Skeletal muscle tissue (tissue), 4 donors: ENCODE results near the gene FZR1. TPM values are rescaled to one million over a fixed set of nuclear protein-coding genes. Genes with fewer than 3 reads are reported as not detected.

Experiments
- H3K27ac ChIP-seq: one replicate; pipeline ENCODE4 v1.7.0; 2013; ENCODE audit warnings: mild to moderate bottlenecking, low read depth, low read length, inconsistent platforms
- H3K27me3 ChIP-seq, 3 donors: one replicate each; pipeline ENCODE4 v1.7.0; 2013; ENCODE audit warnings: low read length in 3 of 3; ENCODE audit not compliant: control insufficient read depth in 3 of 3, insufficient read depth in 3 of 3
- H3K36me3 ChIP-seq, 3 donors: one replicate each; pipeline ENCODE4 v1.7.0; 2013; ENCODE audit warnings: low read length in 3 of 3; ENCODE audit not compliant: control insufficient read depth in 3 of 3, insufficient read depth in 3 of 3
- H3K4me1 ChIP-seq, 3 donors: one replicate each; pipeline ENCODE4 v1.7.0; 2013; ENCODE audit warnings: low read length in 3 of 3, mild to moderate bottlenecking in 3 of 3; ENCODE audit not compliant: control insufficient read depth in 3 of 3, insufficient read depth in 3 of 3
- H3K4me3 ChIP-seq, 3 donors: one replicate each; pipeline ENCODE4 v1.7.0; 2013; ENCODE audit warnings: low read length in 3 of 3
- H3K9ac ChIP-seq, 3 donors: one replicate each; pipeline ENCODE4 v1.7.0; 2013; ENCODE audit warnings: low read length in 3 of 3, mild to moderate bottlenecking in 3 of 3, moderate library complexity in 2 of 3, low read depth in 1 of 3
- H3K9me3 ChIP-seq, 3 donors: one replicate each; pipeline ENCODE4 v1.7.0; 2013; ENCODE audit warnings: low read length in 3 of 3; ENCODE audit not compliant: control insufficient read depth in 3 of 3
- total RNA-seq: library from RNA; depleted of rRNA; stranded (reverse); fragments of >200 nt; gene quantifications from one replicate; pipeline ENCODE4 v1.2.3, GENCODE V29; 2014
- donor health status: Osteomylitis.

FZR1 gene
- total RNA-seq, 1 donor from 2014 or later = 14.6 TPM

DNA sequence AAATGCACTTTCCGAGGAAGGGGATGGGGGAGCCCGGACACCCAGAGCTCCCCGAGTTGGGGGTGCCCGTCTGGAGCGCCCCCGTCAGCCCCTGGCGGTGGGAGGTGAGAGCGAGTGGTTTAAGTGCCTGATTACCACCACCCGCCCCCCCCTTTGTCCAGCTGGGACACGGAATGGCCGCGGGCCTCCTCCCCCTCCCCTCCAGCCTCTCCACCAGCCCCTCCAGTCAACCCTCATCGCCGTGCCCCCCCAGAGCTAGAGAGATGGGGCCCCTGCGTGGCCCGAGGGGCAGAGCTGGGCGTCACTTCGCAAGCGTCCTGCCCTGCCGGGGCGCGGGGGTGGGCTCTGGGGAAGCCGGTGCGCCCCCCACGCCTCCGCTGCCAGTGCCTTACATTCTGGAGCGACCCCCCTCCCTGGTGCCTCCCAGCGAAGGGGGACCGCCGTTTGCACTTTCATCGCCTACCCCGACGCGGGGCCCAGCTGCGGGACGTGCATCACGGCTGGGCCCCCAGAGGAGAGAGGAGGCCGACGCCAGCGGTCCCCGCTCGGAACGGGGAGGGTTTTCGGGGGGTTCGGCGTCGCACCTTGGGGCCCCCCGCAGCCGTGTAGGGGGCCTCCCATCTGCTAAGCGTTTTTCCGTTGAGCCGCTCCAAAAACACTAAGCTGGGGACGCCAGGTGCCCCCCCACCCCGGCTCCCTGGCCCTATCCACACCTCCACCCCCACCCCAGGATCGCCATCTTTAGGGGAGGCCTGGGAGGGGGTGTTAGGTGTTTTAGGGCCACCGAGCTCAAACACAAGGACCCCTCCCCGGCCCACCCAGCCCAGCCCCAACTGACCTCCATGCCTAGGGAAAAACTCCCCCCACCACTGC, 42.2 kb upstream of the FZR1 start:
- peaks cover 4 to 8% (median 5%) of the 10 kb centered on the region in 3 donors for H3K36me3 ChIP-seq
- H3K9ac ChIP-seq = no peak overlapping the region

GRCh38 chr19:3464587-3465235, 41.4 kb upstream of the FZR1 start:
- Histone ChIP-seq H3K27ac (no peak overlapping the region), H3K9ac (no peak overlapping the region), H3K4me1 (peaks cover 7 to 13% (median 7%) of the 10 kb centered on the region in 3 donors), H3K4me3 (no peak overlapping the region), H3K9me3 (no peaks in the 10 kb centered on the region), H3K36me3 (peaks cover 4 to 8% (median 5%) of the 10 kb centered on the region in 3 donors), H3K27me3 (no peaks in the 10 kb centered on the region)

More for the DNA sequence above, 42.2 kb upstream of the FZR1 start:
- Histone ChIP-seq H3K27ac (no peak overlapping the region), H3K4me3 (no peak overlapping the region), H3K4me1 (peaks cover 12 to 19% (median 14%) of the 10 kb centered on the region in 3 donors), H3K9me3 (no peaks in the 10 kb centered on the region), H3K27me3 (no peaks in the 10 kb centered on the region)

GRCh38 chr19:3465552-3465951, 40.6 kb upstream of the FZR1 start:
- H3K27me3 ChIP-seq = no peaks in the 10 kb centered on the region
- H3K27ac ChIP-seq = no peak overlapping the region
- peaks cover 2 to 9% (median 4%) of the 10 kb centered on the region in 3 donors for H3K4me1 ChIP-seq
- H3K9me3 ChIP-seq = no peaks in the 10 kb centered on the region
- H3K4me3 ChIP-seq = no peak overlapping the region
- peak overlapping the region in 1 of 3 donors; percentile 25 for H3K9ac ChIP-seq
- H3K36me3 ChIP-seq = peaks cover 4 to 5% (median 5%) of the 10 kb centered on the region in 3 donors

DNA sequence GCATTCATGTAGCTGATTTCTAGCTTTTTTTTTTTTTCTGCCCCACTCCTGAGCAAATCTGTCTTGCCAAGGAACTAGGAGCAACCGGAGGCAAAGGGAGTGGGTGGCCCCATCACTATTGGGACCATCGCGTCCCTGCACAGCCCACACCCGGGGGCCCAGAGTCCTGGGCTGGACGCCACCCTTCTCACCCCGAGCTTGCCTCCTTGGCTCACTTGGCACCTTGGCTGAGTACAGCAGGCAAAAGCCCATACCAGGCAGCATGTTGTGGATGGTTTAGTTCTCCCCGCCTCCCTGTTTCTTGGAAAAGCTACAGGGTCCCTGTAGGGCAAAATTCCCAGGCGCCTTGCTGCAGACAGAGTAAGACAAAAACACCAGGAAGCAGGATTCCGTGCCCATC, 39.5 kb upstream of the FZR1 start:
- Histone ChIP-seq H3K4me3 (no peak overlapping the region), H3K27ac (no peak overlapping the region), H3K4me1 (peaks cover 2 to 9% (median 4%) of the 10 kb centered on the region in 3 donors), H3K36me3 (peaks cover 2 to 5% (median 5%) of the 10 kb centered on the region in 3 donors), H3K27me3 (no peaks in the 10 kb centered on the region), H3K9ac (no peak overlapping the region), H3K9me3 (no peaks in the 10 kb centered on the region)

- peaks cover 7 to 15% (median 10%) of the 10 kb centered on the region in 3 donors for H3K4me1 ChIP-seq
- H3K27me3 ChIP-seq = no peaks in the 10 kb centered on the region
- H3K9me3 ChIP-seq = no peaks in the 10 kb centered on the region
- no peak overlapping the region for H3K27ac ChIP-seq
- H3K9ac ChIP-seq = no peak overlapping the region
- H3K36me3 ChIP-seq = peaks cover under 1 to 2% (median 1%) of the 10 kb centered on the region in 3 donors
- H3K4me3 ChIP-seq = no peak overlapping the region
These were observed 38.5 kb upstream of the FZR1 start for GRCh38 chr19:3467437-3468198.

DNA sequence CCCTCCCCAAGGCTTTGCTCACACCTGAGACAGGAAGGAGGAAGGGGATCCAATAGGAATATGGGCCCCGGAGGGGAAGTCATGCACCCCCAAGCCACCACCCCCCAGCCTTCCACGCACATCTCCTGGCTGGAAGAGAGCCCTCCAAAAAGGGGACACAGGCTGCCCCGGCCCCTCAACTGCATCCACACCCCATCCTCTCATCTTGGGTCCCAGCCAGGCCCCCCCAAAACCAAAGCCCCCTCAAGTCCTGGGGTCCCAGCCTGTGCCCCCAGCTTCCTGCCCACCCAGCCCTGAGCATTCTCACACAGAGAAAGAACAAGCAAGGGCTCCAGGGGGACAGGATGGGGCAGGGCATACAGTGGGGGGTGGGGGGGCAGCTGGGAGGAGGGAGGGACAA, 37.9 kb upstream of the FZR1 start:
- Histone ChIP-seq H3K9ac (no peak overlapping the region), H3K27ac (no peak overlapping the region), H3K4me3 (no peak overlapping the region), H3K9me3 (no peaks in the 10 kb centered on the region), H3K4me1 (peaks cover 7 to 15% (median 11%) of the 10 kb centered on the region in 3 donors), H3K27me3 (no peaks in the 10 kb centered on the region), H3K36me3 (peaks cover 0 to 1% (median 0%) of the 10 kb centered on the region in 3 donors)

- no peaks in the 10 kb centered on the region for H3K36me3 ChIP-seq
- H3K27ac ChIP-seq = no peak overlapping the region
- H3K27me3 ChIP-seq = peaks cover 0 to 7% (median 5%) of the 10 kb centered on the region in 3 donors
- H3K4me1 ChIP-seq = peaks cover 7 to 15% (median 11%) of the 10 kb centered on the region in 3 donors
- no peak overlapping the region for H3K4me3 ChIP-seq
- H3K9me3 ChIP-seq = no peaks in the 10 kb centered on the region
- no peak overlapping the region for H3K9ac ChIP-seq
These were observed 36.2 kb upstream of the FZR1 start for GRCh38 chr19:3469638-3470499.

DNA sequence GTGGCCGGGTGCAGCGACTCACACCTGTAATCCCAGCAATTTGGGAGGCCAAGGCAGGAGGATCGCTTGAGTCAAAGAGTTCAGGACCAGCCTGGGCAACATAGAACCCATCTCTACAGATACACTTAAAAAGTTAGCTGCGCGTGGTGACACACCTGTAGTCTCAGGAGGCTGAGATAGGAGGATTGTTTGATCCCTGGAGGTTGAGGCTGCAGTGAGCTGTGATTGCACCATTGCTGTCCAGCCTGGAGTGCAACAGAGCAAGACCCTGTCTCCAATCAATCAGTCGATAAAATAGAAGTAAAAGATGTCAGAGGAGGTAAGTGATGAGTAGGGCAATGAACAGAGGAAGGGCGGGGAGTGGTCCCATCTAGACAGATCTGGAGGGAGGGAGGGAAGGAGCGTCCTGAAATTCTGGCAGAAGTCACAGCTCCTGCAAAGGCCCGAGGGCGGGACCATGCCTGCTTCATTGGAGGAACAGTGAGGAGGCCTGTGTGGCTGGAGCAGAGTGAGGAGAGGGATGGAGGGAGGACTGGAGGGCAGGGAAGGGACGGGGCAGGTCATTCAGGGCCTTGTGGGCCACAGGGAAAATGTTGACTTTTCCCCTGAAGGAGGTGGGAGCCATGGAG, 35.5 kb upstream of the FZR1 start:
- Histone ChIP-seq H3K27me3 (peaks cover under 1 to 11% (median 10%) of the 10 kb centered on the region in 3 donors), H3K27ac (no peak overlapping the region), H3K36me3 (no peaks in the 10 kb centered on the region), H3K9me3 (no peaks in the 10 kb centered on the region), H3K4me1 (peaks cover 7 to 15% (median 8%) of the 10 kb centered on the region in 3 donors), H3K4me3 (no peak overlapping the region), H3K9ac (no peak overlapping the region)
